Measurements from ENCODE around the gene CTNNB1. TPM values are rescaled to one million over a fixed set of nuclear protein-coding genes. Genes with fewer than 3 reads are reported as not detected.

CTNNB1 gene
- total and polyA plus RNA-seq, 2 of the 4 experiments (the other 2 are of a cell fraction), result 364 to 1,677 TPM

DNA sequence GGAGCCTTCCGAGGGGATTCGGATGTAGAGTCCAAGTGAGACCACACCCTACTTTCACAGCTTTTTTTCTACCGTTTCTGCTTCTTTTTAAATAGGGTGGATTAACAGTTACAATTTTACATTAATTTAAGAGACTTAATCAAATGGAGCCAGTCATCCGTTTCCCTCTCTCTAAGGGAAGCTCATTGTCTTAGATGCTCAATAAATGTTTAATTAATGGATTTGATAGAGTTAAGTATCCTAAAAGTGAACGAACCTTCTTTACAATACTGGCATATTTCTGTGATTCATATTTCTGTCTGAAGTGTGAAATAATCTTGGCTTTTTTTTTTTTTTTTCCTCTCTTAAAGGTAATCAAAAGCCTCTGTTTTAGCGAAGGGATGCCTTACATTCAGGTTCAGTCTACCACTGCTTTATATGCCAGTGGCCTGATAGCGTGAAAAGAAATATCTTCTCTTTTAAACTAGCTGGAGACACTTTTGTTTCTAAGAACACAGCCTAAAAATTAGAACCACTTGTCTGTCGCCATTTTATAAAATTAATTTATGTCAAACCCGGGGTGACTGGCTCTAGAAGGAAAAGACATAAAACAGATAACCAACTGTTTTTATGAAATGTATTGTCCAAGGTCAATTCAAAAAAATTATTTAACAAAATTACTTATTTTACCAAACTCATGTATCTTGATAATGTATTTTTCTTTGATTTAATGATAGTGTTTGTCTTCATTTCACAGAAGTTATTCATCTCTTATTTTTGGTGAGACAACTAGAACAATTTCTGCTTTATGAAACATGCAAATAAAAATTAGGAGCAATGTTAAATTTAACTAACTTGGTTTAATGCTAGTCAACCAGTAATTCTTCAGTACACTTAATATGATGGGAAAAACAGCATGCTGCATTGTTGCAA lies 2.5 kb upstream of the CTNNB1 start (continued):
- no peak for TF ChIP-seq ELK1 (IDR thresholded peaks at IDR 0.05; ENCODE audit: borderline replicate concordance, low read depth, low read length)

- Histone ChIP-seq H2AFZ (replicated peaks; ENCODE audit: low read length, poor library complexity) (no peak overlapping the region), H2BK20ac (ENCODE audit: low read depth, low read length) (no peak overlapping the region), H4K8ac (ENCODE audit: low read depth in 2 of 2, low read length in 2 of 2) (no peak overlapping the region), H3K27ac (ENCODE audit: insufficient read depth, low read length) (no peak overlapping the region), H3K9me3 (ENCODE audit: control insufficient read depth, insufficient read depth, low read length) (no peaks in the 10 kb centered on the region), H2AK9ac (replicated peaks; ENCODE audit: low read depth, low read length, poor library complexity) (no peak overlapping the region), H3K4ac (ENCODE audit: low read depth, low read length) (no peak overlapping the region), H4K91ac (ENCODE audit: insufficient read depth, low read depth, low read length) (no peak overlapping the region), H2BK120ac (ENCODE audit: low read depth, low read length) (no peak overlapping the region), H2AK5ac (ENCODE audit: low read depth, low read length) (no peak overlapping the region), H3K27me3 (ENCODE audit: control insufficient read depth, insufficient read depth, low read length) (no peaks in the 10 kb centered on the region; the same call in none of the 2 replicates), H2BK15ac (ENCODE audit: low read depth, low read length) (no peak overlapping the region), H3K79me1 (ENCODE audit: low read depth in 1 of 2, low read length in 2 of 2) (peaks cover 0 to 5% of the 10 kb centered on the region in 2 experiments; a peak in 1 of 4 replicates), H3K56ac (ENCODE audit: extremely low read depth, insufficient read depth, low read length) (no peak overlapping the region), H3K36me3 (ENCODE audit: control insufficient read depth, insufficient read depth, low read length) (no peaks in the 10 kb centered on the region), H3K23ac (ENCODE audit: low read depth, low read length) (no peak overlapping the region), H3K4me2 (ENCODE audit: low read depth, low read length) (no peak overlapping the region), H3K14ac (replicated peaks; ENCODE audit: low read depth, low read length) (no peak overlapping the region), H3K4me3 (ENCODE audit: insufficient read depth, low read depth, low read length) (no peak overlapping the region), H4K20me1 (ENCODE audit: insufficient read depth, low read length) (peaks cover 32% of the 10 kb centered on the region), H3K9ac (ENCODE audit: low read depth, low read length) (no peak overlapping the region), H4K5ac (ENCODE audit: low read depth, low read length) (no peak overlapping the region), H2BK5ac (ENCODE audit: low read depth, low read length, poor library complexity, severe bottlenecking) (no peak overlapping the region), H3K4me1 (ENCODE audit: control insufficient read depth, insufficient read depth, low read length) (peaks cover 2% of the 10 kb centered on the region; the same call in 1 of the 2 replicates), H3K18ac (ENCODE audit: low read depth, low read length) (no peak overlapping the region), H3K9me1 (ENCODE audit: insufficient read depth, low read length) (no peaks in the 10 kb centered on the region; the same call in 1 of the 2 replicates)
- no CpG with 5 or more reads among the region's 7 CpGs for WGBS, 2 experiments (ENCODE audit: extremely low coverage in 2 of 2, insufficient read length in 1 of 2)
- CTCF ChIA-PET, result no interaction called here
- ATAC-seq (ENCODE audit: low read depth), result no peak
- BruUV-seq (replicated peaks), result no TSS peak
- POLR2A ChIA-PET (ENCODE audit: unreplicated experiment), result no interaction called here
- dilution Hi-C loops (cut with HindIII; ENCODE audit: low sequenced_read_pairs, unreplicated experiment), result no loop called here
- in situ Hi-C loops (cut with MboI; ENCODE audit: low sequenced_read_pairs), result loop anchor here (25.0 kb wide), 1 partner anchor 861 kb away; no protein-coding TSS in a partner anchor
- DNase-seq, result no peak
- intact Hi-C loops (cut with micrococcal nuclease), result no loop called here
- TF ChIP-seq, protein P1, sequence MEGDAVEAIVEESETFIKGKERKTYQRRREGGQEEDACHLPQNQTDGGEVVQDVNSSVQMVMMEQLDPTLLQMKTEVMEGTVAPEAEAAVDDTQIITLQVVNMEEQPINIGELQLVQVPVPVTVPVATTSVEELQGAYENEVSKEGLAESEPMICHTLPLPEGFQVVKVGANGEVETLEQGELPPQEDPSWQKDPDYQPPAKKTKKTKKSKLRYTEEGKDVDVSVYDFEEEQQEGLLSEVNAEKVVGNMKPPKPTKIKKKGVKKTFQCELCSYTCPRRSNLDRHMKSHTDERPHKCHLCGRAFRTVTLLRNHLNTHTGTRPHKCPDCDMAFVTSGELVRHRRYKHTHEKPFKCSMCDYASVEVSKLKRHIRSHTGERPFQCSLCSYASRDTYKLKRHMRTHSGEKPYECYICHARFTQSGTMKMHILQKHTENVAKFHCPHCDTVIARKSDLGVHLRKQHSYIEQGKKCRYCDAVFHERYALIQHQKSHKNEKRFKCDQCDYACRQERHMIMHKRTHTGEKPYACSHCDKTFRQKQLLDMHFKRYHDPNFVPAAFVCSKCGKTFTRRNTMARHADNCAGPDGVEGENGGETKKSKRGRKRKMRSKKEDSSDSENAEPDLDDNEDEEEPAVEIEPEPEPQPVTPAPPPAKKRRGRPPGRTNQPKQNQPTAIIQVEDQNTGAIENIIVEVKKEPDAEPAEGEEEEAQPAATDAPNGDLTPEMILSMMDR (conservative IDR thresholded peaks at IDR 0.05; ENCODE audit: low read depth, low read length), result no peak
- TF ChIP-seq MXI1 (IDR thresholded peaks at IDR 0.05; ENCODE audit: borderline replicate concordance, low read depth, low read length), result no peak
- TF ChIP-seq RCOR1 (IDR thresholded peaks at IDR 0.05; ENCODE audit: insufficient replicate concordance, low read length), result no peak
- TF ChIP-seq NFE2L2 (IDR thresholded peaks at IDR 0.05; ENCODE audit: low read depth, low read length), result no peak
- TF ChIP-seq MAFK (IDR thresholded peaks at IDR 0.05; ENCODE audit: low read depth, low read length), result no peak
- TF ChIP-seq CEBPB (IDR thresholded peaks at IDR 0.05; ENCODE audit: low read depth, low read length), result no peak
- no peak for TF ChIP-seq MAZ (IDR thresholded peaks at IDR 0.05; ENCODE audit: borderline replicate concordance, low read depth, low read length)
- no peak for TF ChIP-seq SMC3 (IDR thresholded peaks at IDR 0.05; ENCODE audit: low read depth, low read length)
- no peak for TF ChIP-seq POLR2A (IDR thresholded peaks at IDR 0.05; ENCODE audit: low read depth, low read length)
- TF ChIP-seq ELK1 (IDR thresholded peaks at IDR 0.05; ENCODE audit: borderline replicate concordance, low read depth, low read length), result no peak
- TF ChIP-seq RFX5 (IDR thresholded peaks at IDR 0.05; ENCODE audit: low read depth, low read length), result no peak
Observed at GRCh38 chr3:41198046-41198445, 1.3 kb upstream of the CTNNB1 start.
